Measurements from ENCODE around the gene SLC48A1.

Gene SLC48A1

DNA sequence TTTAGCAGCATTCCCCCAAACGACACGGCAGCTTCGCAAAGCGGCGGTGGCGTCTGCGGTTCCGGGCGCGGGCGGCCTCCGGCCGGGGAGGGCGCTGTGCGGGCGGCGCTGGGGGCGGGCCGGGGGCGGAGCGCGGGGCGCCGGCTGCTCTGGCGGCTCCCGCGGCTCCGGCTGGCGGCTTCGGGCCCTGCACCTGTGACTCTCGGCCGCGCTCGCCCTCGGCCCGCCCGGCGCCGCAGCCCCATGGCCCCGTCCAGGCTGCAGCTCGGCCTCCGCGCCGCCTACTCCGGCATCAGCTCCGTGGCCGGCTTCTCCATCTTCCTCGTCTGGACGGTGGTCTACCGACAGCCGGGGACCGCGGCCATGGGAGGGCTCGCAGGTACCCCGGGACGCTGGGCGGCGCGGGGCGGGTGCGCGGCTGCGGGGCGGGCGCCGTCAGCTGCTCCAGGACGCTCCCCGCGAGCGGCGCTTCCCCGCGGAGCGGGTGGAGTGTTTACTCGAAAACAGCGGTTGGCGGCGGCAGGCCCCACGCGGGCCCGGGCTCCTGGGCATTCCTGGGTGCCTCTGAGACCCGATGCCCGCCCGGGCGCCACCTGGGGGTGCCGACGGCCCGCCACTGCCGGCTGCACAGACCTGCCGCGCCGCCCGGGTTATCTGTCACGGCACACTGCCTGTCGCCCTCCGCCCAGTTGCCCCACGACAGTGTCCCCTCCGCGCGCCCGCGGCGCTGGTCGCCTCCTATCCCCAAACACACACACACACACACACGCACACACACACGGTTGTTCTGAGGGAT lies at the start of gene SLC48A1:
SLC48A1 (plus strand) TSS at position 177 of the 796 bp plus-strand sequence; CDS start at position 244, 67 bp downstream.
- DNase-seq = peak; percentile 68

- DNase-seq = no peak
Observed at GRCh38 chr12:47725091-47725772, 47.8 kb upstream of the SLC48A1 start, which contains the start of gene ENDOU. ENDOU (minus strand) TSS chr12:47725490; CDS start chr12:47725413, 77 bp downstream.

- no peak for DNase-seq
Observed at GRCh38 chr12:47725893-47726292, 47.1 kb upstream of the SLC48A1 start.

GRCh38 chr12:47729233-47729632 lies 43.8 kb upstream of the SLC48A1 start:
- DNase-seq = no peak

DNA sequence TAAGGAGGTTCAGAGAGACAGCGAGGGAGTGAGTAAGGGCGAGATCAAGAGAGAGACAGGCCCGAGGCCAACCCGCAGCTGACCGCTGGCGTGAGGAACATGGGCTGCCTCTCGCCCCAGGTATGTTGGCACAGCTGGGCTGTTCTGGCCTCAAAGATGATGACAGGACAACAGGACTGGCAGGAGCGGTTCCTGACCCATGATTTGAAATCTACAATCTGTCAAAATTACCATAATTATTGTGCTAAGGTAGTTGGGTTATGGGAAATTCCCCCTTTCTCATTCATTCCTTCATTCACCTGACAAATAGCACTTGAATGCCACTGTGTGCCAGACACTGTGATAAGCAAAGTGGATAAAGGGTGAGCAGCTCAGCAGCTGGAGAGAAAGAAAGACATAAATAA lies 42.7 kb upstream of the SLC48A1 start:
- no peak for DNase-seq

DNA sequence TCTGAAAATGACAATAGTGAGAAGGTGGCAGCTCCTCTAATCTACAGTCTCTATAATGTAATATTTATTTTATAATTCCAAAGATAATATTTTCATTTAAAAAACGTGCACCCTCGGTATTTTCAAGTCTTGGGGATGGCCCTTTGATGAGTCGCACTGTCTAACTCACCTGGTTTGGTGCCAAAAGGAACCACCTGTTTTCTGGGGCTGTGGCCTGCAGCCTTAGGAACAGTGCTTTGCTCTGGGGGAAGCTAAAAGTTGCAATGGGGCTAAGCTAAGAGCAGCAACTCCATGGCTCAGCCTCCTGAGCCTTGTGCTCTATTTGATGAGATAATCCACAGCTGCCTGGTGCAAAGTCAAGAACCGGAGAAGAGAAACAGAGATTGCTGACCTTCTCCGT lies 41.3 kb upstream of the SLC48A1 start:
- DNase-seq = no peak

- DNase-seq = no peak
Observed at GRCh38 chr12:47732504-47732903, 40.5 kb upstream of the SLC48A1 start.

GRCh38 chr12:47733142-47733541 lies 39.9 kb upstream of the SLC48A1 start:
- no peak for DNase-seq

GRCh38 chr12:47734725-47735480 lies 38.1 kb upstream of the SLC48A1 start:
- no peak for DNase-seq

DNA sequence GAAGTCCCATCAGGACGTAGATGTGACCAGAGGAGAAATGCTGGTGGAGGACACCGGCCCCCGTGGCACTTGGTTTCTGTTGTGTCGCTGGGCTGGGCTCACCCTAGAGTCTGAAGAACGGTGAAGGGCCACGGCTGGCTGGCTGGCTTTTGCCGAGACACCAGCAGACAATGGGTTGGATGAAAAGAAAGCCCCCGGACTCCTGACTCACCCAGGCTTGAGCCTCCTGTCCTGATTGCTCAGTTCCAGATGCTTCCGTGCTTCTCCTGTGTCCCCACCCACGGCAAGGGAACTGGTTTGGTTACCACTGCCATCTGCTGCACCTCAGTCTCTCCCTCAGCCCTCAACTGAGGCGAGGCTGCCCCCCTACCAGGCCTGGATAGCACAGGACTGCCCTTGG lies 37.4 kb upstream of the SLC48A1 start:
- no peak for DNase-seq

GRCh38 chr12:47736216-47736615 lies 36.8 kb upstream of the SLC48A1 start:
- DNase-seq = no peak

DNA sequence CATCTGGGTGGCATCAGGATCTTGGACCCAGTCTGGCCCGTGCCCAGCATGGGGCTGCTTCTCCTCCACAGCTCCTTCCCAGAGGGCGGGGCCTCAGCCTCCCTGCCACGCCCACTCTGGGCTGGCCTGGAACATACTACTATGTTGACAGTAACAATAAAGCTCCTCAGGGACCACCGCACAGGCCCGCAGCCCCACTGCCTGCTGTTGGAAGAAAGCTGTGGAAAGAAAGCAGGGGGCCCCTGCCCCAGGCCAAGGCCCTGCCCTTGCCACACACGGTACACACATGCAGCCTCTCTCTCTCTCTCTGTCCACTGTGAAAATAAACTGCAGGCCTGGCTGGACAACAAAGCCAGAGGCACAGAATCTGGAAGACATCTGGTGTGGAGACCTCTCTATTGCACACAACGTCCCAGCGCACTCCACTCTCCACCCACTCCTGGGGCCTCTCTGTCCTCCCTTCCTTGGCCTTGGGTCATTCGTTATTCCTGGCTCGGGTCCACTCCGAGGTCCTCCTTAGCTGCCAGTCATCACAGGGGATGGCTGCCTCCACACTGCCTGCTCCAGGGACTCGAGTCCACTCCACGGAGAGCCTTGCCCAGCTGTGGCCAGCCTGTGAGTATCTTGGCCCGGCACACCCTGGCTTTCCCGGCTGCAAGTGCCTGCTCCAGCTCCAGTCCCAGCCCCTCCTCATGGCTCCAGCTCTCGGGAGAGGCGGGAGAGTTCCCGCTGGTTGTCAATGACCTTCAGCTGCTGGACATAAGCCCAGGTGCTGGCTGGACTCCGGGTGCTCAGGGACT lies 36.0 kb upstream of the SLC48A1 start:
- no peak for DNase-seq

DNA sequence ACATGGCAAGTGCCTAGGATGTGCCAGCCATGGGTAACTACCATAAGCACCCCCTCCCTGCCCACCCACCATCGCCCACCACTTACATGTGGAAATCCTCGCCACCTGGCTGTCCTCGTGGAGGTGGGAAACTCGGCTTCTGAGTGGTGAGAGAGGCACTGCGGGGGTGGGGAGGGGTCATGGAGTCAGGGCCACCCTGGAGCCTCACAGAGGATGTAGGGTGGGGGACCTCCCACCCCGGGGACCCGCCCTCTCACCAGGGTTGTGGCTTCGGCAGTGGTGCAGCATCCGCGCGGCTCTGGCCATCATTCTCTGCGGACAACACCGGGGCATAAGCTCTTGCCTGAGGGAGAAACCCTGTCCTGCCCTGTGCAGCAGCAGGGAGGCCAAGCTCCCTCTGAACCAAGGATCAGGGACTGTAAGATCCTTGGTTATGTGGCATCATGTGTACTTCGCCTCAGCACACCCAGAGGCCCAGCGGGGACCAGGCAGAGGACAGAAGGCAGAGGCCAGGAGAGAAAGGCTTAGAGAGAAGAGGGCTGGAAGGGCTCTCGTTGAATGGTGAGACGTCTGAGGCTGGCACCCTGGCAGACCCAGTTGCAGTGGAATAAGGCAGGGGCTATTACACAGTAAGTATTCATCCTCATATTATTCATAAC lies 35.0 kb upstream of the SLC48A1 start:
- DNase-seq = no peak

- DNase-seq = no peak
Observed at GRCh38 chr12:47739297-47739696, 33.7 kb upstream of the SLC48A1 start.

DNA sequence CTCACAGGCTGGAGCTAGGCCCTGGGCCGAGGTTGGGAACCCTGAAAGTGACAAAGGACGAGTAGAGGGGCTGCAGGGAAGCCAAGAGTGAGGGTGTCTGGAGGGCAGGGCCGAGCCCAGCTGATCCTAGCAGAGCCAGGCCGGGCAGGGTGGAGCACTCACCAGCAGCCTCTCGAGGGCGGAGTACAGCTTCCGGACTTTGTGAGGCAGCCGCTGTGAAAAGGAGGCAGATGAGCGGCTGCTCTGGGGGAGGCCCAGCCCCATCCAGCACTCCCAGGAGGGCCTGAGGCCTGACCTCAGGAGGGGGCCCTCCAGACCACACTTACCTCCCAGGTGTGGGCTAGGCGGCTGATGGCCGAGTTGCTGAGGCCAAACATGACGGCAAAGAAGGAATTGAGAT lies 33.1 kb upstream of the SLC48A1 start:
- DNase-seq = no peak

- no peak for DNase-seq
Observed at GRCh38 chr12:47740606-47741339, 32.3 kb upstream of the SLC48A1 start.

DNA sequence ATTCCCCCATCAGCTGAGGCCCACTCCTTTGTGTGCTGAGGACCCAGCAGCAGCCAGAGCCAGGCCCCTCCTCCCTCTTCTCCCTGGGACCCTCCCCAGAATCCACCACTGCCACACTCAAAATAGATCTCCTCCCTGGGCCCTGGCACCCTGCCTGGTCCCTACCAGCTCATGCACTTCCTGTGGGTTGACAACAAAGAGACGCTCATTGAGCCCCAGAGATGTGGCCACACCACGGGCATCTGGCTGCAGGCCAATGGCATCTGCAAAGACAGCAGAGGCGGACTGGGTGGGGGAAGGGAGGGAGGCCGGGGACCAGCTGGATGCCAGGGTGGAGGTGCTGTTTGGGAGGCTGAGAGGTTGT lies 31.7 kb upstream of the SLC48A1 start:
- peak; percentile 82 for DNase-seq

- peak; percentile 13 for DNase-seq
Observed at GRCh38 chr12:47742253-47742825, 30.7 kb upstream of the SLC48A1 start.

DNA sequence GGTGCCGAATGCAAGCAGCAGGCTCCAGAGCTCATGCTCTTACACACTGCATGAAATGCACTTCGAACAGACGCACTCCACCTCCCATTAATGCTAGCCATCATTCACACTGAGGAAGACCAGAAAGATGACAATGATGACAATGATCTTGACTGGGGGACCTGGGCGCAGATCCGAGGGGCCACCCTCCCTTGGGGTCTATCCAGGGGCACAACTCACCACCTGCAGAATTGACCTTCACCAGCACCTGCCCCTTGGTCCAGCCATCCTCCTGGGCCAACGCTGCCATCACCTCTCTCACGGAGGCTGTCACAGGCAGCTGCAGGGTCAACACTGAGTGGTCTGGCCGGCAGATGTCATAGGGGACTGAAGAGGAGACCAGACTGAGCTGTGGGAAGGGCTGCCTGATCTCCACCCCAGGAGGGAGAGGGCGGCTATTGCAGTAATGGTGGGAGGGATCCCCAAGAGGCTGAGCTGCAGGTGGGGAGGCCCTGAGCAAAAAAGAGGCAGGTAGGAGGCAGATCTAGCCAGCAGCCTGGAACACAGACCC lies 29.7 kb upstream of the SLC48A1 start:
- no peak for DNase-seq

- DNase-seq = no peak
Observed at GRCh38 chr12:47744005-47744651, 28.9 kb upstream of the SLC48A1 start.
